Stimulated activated CD8-positive, alpha-beta memory T cell treated with anti-CD3 and anti-CD28 coated beads, Interleukin-7, amount 100 ng/mL, for 4 hours (primary cell): ENCODE measurements around the gene PGRMC2.
"Not testable (repeated sequence)": the region's sequence is repeated elsewhere in the genome, so short reads cannot be mapped to it uniquely, and the experiment has no call there.

Source experiments
- DNase-seq, 2 donors: peaks; one replicate each; pipeline ENCODE4 v3.0.0-alpha.2; 2020; ENCODE audit warnings: low read depth in 2 of 2

The PGRMC2 gene

GRCh38 chr4:128268970-128269369 is 18.6 kb downstream of the PGRMC2 start:
- no peak for DNase-seq

GRCh38 chr4:128267745-128268144 is 19.9 kb downstream of the PGRMC2 start:
- DNase-seq: no peak

GRCh38 chr4:128267171-128267570 is 20.4 kb downstream of the PGRMC2 start:
- DNase-seq: not testable (repeated sequence)

- DNase-seq: not testable (repeated sequence)
These were observed 22.1 kb downstream of the PGRMC2 start for GRCh38 chr4:128265550-128265949.

- not testable (repeated sequence) for DNase-seq
These were observed 27.7 kb downstream of the PGRMC2 start for GRCh38 chr4:128259889-128260288.

GRCh38 chr4:128258166-128258565 is 29.4 kb downstream of the PGRMC2 start:
- DNase-seq: not testable (repeated sequence)

GRCh38 chr4:128256539-128256938 is 31.1 kb downstream of the PGRMC2 start:
- no peak for DNase-seq

- DNase-seq: no peak
These were observed 31.7 kb downstream of the PGRMC2 start for GRCh38 chr4:128255906-128256305.

GRCh38 chr4:128249787-128250668 is 37.6 kb downstream of the PGRMC2 start:
- no peak for DNase-seq

- DNase-seq: no peak
These were observed 39.7 kb downstream of the PGRMC2 start for GRCh38 chr4:128247906-128248305.

GRCh38 chr4:128245391-128245790 is 42.2 kb downstream of the PGRMC2 start:
- not testable (repeated sequence) for DNase-seq

GRCh38 chr4:128244379-128244778 is 43.2 kb downstream of the PGRMC2 start:
- DNase-seq: no peak

GRCh38 chr4:128242601-128243000 is 45.0 kb downstream of the PGRMC2 start:
- DNase-seq: no peak

- DNase-seq: no peak
These were observed 45.6 kb downstream of the PGRMC2 start for GRCh38 chr4:128241981-128242380.

GRCh38 chr4:128241425-128241913 is 46.1 kb downstream of the PGRMC2 start:
- no peak for DNase-seq

- no peak for DNase-seq
These were observed 46.6 kb downstream of the PGRMC2 start for GRCh38 chr4:128241019-128241418.

GRCh38 chr4:128234836-128235235 is 52.8 kb downstream of the PGRMC2 start:
- DNase-seq: no peak

GRCh38 chr4:128232719-128233118 is 54.9 kb downstream of the PGRMC2 start:
- no peak for DNase-seq

GRCh38 chr4:128228845-128229795 is 58.5 kb downstream of the PGRMC2 start:
- no peak for DNase-seq

GRCh38 chr4:128227991-128228571 is 59.5 kb downstream of the PGRMC2 start:
- no peak for DNase-seq

GRCh38 chr4:128225148-128225547 is 62.5 kb downstream of the PGRMC2 start:
- DNase-seq: no peak

- DNase-seq: no peak
These were observed 66.0 kb downstream of the PGRMC2 start for GRCh38 chr4:128221586-128221985.
